ENCODE results near the gene COLEC12. TPM values are rescaled to one million over a fixed set of nuclear protein-coding genes. Genes with fewer than 3 reads are reported as not detected.

COLEC12 gene
- total RNA-seq, 1 experiment from 2014 or later = 8.9 TPM

DNA sequence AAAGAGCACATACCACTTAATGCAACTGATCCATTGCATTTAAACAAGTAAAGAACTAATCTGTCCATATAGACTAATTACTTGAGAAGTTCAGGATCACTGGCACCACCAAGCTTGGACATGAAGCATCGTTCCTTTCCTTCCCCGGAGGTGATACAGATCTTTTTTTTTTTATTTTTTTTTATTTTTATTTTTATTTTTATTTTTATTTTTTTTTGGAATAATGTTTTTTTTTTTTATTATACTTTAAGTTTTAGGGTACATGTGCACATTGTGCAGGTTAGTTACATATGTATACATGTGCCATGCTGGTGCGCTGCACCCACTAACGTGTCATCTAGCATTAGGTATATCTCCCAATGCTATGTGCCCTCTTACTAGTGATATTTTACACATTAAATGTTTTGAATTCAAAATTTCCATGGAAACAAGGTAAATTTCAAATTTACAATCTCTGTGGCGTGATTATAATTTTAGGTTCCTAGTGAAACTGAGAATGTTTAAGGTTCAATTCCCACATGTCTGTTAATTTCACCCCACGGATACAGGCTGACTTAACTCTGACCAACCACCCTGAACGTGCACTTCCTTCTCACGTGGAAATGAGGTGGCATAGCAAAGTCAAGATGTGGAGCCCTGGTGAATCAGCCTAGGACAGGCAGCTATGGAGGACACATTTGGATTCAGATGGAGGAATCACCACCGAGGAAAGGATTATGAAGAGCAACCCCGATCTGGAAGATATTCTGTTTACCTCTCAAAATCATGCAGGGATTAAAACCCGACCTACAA is 131.1 kb downstream of the COLEC12 start:
- Histone ChIP-seq H3K36me3 (replicated peaks; ENCODE audit: control insufficient read depth, insufficient read depth, low read length) (no peaks in the 10 kb centered on the region), H3K4me3 (ENCODE audit: insufficient read depth, low read depth, low read length) (no peak overlapping the region), H3K27me3 (ENCODE audit: control insufficient read depth, insufficient read depth, low read length) (no peaks in the 10 kb centered on the region)
- DNase-seq = no peak

DNA sequence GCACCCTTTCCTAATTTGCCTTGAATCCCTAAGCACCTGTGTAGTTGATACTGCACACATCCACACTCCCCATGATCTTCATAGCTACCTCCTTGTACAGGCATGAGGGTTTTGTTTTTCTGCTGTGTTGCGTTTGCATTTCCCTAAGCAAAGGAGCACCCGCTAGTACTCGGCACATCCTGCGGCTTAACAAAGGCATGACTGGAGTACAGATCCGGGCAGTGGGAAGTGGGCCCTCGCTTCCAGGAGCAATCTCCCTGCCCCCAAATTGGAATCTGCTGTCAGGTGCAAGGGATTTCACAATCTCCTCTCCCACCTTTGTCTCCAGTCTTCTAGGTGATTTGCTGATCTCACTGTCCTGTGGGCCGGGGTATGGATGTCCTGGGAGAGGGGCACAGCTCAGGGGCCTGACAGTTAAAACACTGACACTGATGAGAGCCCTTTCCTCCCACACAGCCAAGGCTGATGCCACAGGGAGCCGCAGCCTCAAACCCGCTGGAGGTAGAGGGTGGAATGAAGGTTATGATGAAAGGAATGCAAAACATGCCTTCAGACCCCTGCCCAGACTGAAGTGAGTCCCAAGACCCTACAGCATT is 133.9 kb downstream of the COLEC12 start:
- DNase-seq = peak; percentile 54
- H3K27me3 ChIP-seq (ENCODE audit: control insufficient read depth, insufficient read depth, low read length) = no peaks in the 10 kb centered on the region
- no peak overlapping the region for H3K4me3 ChIP-seq (ENCODE audit: insufficient read depth, low read depth, low read length)
- no peaks in the 10 kb centered on the region for H3K36me3 ChIP-seq (replicated peaks; ENCODE audit: control insufficient read depth, insufficient read depth, low read length)

GRCh38 chr18:365651-366050 is 134.8 kb downstream of the COLEC12 start:
- Histone ChIP-seq H3K36me3 (replicated peaks; ENCODE audit: control insufficient read depth, insufficient read depth, low read length) (no peaks in the 10 kb centered on the region), H3K27me3 (ENCODE audit: control insufficient read depth, insufficient read depth, low read length) (no peaks in the 10 kb centered on the region), H3K4me3 (ENCODE audit: insufficient read depth, low read depth, low read length) (no peak overlapping the region)
- no peak for DNase-seq

DNA sequence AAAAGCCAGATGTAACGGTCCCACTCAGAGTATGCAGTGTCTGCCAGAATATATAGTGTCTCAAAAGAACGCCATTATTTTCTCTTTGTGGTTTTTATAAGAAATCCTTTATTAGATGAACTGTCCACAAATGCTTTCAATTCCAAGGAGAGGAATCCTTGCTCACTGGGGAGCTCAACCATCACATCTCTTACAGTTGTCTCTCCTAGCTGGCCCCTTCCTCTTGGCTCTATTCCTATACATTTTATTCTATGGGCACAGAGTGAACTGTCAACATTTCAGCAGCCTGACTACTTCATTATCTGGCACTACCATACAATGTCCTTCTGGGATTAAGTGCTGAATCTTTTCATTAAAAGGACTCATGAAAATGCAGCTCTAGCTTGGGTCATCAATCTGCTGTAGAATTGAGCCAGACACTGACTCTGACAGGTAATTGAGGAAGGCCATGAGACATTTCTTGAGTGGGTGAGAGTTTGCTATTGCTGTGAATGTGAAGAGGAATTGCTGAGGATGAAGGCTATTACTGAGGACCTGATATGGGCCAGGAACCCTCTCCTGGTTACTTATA is 136.2 kb downstream of the COLEC12 start:
- DNase-seq = no peak
- Histone ChIP-seq H3K27me3 (ENCODE audit: control insufficient read depth, insufficient read depth, low read length) (no peaks in the 10 kb centered on the region), H3K4me3 (ENCODE audit: insufficient read depth, low read depth, low read length) (no peak overlapping the region), H3K36me3 (replicated peaks; ENCODE audit: control insufficient read depth, insufficient read depth, low read length) (no peaks in the 10 kb centered on the region)

DNA sequence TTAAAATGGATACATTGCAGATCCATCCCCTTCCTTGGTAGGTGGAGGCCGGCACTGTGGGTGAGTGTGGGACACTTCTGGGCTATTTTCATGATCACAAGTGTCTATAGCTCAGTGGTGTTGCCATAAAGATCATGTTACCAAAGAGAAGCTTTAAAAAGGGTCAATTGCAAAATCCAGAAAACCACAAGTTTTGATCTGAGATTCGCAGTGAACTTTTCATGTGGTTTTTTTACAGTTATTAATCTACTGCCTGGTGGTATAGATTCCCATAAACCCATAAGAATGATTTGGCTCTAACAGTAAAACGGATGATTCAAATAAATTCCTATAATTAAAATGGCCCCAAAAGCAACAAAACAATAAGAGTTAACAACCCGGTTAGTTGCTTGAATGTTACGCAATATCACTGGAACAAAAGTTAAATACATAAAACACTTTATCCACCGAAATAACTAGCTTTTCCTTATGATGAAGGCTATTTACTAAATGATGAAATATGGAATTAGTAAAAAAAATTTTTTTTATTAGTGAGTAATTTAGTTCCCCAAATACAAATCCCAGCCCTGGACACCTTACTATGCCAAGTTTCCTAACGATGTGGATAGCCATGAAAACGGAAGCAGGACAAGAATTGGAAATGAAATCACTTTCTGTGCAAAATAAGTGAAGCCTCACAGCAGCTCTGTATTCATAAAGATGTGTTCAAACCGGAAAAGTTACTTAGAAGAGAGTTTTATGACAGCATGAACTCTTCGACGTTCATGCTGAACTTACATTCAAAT is 137.0 kb downstream of the COLEC12 start:
- no peak for DNase-seq
- no peaks in the 10 kb centered on the region for H3K36me3 ChIP-seq (replicated peaks; ENCODE audit: control insufficient read depth, insufficient read depth, low read length)
- no peak overlapping the region for H3K4me3 ChIP-seq (ENCODE audit: insufficient read depth, low read depth, low read length)
- H3K27me3 ChIP-seq (ENCODE audit: control insufficient read depth, insufficient read depth, low read length) = no peaks in the 10 kb centered on the region

DNA sequence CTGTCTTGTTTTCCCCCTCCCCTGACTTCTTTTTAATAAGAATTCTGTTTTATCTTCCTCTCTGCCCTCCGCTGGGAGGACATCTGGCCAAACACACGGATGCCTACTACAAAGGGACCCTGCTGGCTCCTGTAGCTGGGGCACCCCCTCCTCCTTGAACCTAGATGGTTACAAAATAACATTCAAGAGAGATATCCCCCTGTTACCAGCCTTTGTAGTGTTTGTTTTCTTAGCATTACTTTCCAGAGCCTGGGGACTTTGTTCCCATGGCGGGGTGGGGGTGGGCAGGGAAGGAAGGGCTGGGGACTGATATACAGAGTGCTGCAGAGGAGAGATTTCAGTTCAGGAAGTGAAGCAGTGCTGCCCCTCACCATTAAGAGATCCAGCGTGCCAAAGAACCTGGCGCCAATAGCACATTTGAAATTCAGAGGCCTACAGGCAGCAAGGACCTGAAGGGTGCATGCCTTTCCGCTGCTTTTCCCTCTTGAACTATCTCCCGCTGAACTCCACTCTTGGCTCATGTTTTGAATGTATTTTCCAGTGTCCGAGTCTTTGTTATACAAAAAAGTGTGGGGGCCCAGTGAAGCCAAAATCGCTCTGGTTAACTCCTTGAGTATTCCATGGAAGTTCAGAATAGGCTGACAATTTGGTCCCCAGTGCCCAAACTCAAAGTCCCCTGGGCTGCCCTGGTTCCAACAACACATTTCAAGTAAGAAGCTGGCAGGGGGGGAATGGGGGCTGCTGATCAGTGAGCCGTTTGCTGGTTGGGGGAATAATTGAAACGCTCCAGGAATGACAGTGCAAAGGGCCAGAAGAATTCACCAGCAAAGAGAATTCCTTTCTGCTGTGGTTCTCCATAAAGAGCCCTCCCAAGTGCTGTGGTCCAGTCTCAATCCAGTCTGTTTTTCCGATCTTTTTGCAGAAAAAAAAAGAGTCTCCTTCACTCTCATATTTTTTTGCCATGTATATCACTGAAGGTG is 137.9 kb downstream of the COLEC12 start:
- Histone ChIP-seq H3K36me3 (replicated peaks; ENCODE audit: control insufficient read depth, insufficient read depth, low read length) (no peaks in the 10 kb centered on the region), H3K4me3 (ENCODE audit: insufficient read depth, low read depth, low read length) (no peak overlapping the region), H3K27me3 (ENCODE audit: control insufficient read depth, insufficient read depth, low read length) (no peaks in the 10 kb centered on the region)
- no peak for DNase-seq

DNA sequence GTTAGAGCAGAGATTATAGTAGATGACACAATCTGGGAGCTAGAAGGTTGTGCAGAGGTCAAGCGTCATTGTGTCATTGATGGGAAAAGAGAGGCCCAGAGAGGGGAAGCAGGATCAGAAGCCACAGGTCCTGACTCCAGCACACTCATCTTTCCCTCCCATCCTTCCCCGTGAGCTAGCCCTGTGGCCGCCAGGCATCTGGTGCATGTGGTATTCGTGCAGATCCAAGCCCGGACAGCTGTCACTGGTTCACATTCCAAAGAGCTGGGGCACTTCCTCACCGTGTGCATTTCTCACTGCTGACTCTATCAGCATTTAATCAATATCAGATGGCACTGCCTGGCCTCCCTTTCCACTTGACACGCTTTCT is 138.6 kb downstream of the COLEC12 start:
- no peak for DNase-seq
- Histone ChIP-seq H3K4me3 (ENCODE audit: insufficient read depth, low read depth, low read length) (no peak overlapping the region), H3K27me3 (ENCODE audit: control insufficient read depth, insufficient read depth, low read length) (no peaks in the 10 kb centered on the region), H3K36me3 (replicated peaks; ENCODE audit: control insufficient read depth, insufficient read depth, low read length) (no peaks in the 10 kb centered on the region)

GRCh38 chr18:361100-361732 is 139.3 kb downstream of the COLEC12 start:
- Histone ChIP-seq H3K4me3 (ENCODE audit: insufficient read depth, low read depth, low read length) (no peak overlapping the region), H3K27me3 (ENCODE audit: control insufficient read depth, insufficient read depth, low read length) (no peaks in the 10 kb centered on the region), H3K36me3 (replicated peaks; ENCODE audit: control insufficient read depth, insufficient read depth, low read length) (no peaks in the 10 kb centered on the region)
- DNase-seq = no peak

DNA sequence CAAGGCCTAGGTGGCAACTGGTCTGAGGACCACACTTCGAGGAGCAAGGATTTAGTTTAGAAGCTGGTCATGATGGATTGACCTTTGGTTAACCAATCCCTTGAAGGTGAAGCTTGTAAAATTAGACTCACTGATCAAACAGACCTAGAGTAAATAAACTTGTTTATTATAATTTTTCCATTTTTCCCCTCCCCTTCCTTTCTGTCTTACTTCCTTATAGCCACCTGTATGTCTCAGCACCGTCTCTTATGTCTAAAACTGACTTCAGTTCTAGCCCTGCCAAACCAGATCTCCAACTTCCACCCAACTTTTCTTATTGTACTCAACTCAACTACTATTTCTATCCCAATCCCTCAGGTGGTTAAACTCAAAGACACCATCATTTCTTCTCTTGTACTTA is 139.8 kb downstream of the COLEC12 start:
- H3K27me3 ChIP-seq (ENCODE audit: control insufficient read depth, insufficient read depth, low read length) = no peaks in the 10 kb centered on the region
- no peak overlapping the region for H3K4me3 ChIP-seq (ENCODE audit: insufficient read depth, low read depth, low read length)
- no peak for DNase-seq
- H3K36me3 ChIP-seq (replicated peaks; ENCODE audit: control insufficient read depth, insufficient read depth, low read length) = no peaks in the 10 kb centered on the region

DNA sequence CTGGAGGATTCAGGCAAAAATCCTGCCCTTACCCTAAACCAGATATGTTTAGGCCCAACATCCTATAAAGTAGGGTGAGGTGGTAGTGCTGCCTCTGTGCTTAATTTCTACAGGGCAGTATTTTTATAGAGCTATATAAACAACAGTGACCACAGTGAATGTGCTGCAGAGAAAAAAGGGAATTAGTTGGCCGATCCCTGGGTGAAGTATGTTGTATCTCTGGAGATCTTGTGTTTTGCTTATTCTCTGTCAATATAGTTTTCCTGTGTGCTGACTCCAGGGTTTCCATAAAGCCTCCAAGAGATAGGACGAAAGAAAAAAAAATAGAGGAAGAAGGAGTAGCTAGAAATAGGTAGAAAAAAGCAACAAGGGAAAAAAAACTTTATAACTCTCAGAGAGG is 143.7 kb downstream of the COLEC12 start:
- Histone ChIP-seq H3K27me3 (ENCODE audit: control insufficient read depth, insufficient read depth, low read length) (no peaks in the 10 kb centered on the region), H3K4me3 (ENCODE audit: insufficient read depth, low read depth, low read length) (no peak overlapping the region)
- no peak for DNase-seq

DNA sequence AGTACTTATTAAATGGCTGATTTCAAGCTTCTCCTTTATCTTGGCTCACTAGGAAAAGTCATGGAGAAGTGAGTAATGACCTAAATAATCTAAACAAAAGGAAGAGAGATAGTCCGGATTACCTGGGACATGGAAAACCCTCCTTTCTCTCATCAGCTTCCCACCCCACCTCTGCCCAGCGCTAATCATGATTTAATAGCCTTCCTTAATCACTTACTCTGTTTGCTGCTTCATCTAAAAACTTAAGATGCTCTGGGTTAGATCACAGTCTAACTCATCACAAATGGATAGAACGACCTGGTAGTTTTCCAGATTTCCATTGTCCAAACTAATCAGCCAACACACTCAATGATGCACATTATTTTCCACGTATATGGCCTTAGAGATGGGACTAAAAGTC is 144.8 kb downstream of the COLEC12 start:
- no peaks in the 10 kb centered on the region for H3K27me3 ChIP-seq (ENCODE audit: control insufficient read depth, insufficient read depth, low read length)
- no peaks in the 10 kb centered on the region for H3K36me3 ChIP-seq (replicated peaks; ENCODE audit: control insufficient read depth, insufficient read depth, low read length)
- no peak overlapping the region for H3K4me3 ChIP-seq (ENCODE audit: insufficient read depth, low read depth, low read length)
- no peak for DNase-seq

More for the DNA sequence above, 143.7 kb downstream of the COLEC12 start:
- H3K36me3 ChIP-seq (replicated peaks; ENCODE audit: control insufficient read depth, insufficient read depth, low read length) = no peaks in the 10 kb centered on the region

- H3K27me3 ChIP-seq (ENCODE audit: control insufficient read depth, insufficient read depth, low read length) = no peaks in the 10 kb centered on the region
- no peaks in the 10 kb centered on the region for H3K36me3 ChIP-seq (replicated peaks; ENCODE audit: control insufficient read depth, insufficient read depth, low read length)
- no peak overlapping the region for H3K4me3 ChIP-seq (ENCODE audit: insufficient read depth, low read depth, low read length)
- no peak for DNase-seq
Observed at GRCh38 chr18:354471-354870, 146.0 kb downstream of the COLEC12 start.

DNA sequence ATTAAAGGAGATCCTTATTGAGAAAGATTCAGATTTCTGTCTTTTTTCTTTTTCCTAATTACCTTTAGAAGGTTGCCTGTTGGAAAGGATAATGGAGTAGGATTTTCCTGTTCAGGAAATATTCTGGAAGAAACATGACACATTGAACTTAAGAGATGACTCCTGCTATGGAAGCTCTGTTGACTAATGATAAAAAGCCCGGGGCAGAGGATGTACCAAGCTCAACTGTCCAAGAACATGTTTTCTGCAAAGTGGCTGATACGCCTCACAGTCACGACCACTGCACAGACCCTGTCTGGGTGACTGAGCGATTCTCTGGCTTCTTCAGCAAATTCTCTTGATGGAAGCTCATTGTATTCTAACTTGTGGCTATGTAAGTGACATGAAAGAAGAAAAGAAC is 146.5 kb downstream of the COLEC12 start:
- Histone ChIP-seq H3K36me3 (replicated peaks; ENCODE audit: control insufficient read depth, insufficient read depth, low read length) (no peaks in the 10 kb centered on the region), H3K27me3 (ENCODE audit: control insufficient read depth, insufficient read depth, low read length) (no peaks in the 10 kb centered on the region), H3K4me3 (ENCODE audit: insufficient read depth, low read depth, low read length) (no peak overlapping the region)
- no peak for DNase-seq
